Testis (tissue), 2 donors: Measurements from ENCODE around the gene CFAP77.

ENCODE experiments used
- POLR2A ChIP-seq: fragments of 450-650 bp; IDR thresholded peaks from one replicate; pipeline ENCODE4 v1.6.1; 2017; ENCODE audit warnings: antibody characterized with exemption, mild to moderate bottlenecking, moderate library complexity
- TF ChIP-seq, protein P1 (sequence below), 3 experiments: fragments of 450-650 bp in 2 of 3; fragments of 200-600 bp in 1 of 3; sonication (generic) in 1 of 3; IDR thresholded peaks; one replicate each; pipeline ENCODE4 v1.5.1; 2016 to 2019; ENCODE audit warnings: antibody characterized with exemption in 3 of 3, mild to moderate bottlenecking in 2 of 3, moderate library complexity in 1 of 3

GRCh38 chr9:132555528-132555927, 145.5 kb downstream of the CFAP77 start:
- TF ChIP-seq, protein P1, sequence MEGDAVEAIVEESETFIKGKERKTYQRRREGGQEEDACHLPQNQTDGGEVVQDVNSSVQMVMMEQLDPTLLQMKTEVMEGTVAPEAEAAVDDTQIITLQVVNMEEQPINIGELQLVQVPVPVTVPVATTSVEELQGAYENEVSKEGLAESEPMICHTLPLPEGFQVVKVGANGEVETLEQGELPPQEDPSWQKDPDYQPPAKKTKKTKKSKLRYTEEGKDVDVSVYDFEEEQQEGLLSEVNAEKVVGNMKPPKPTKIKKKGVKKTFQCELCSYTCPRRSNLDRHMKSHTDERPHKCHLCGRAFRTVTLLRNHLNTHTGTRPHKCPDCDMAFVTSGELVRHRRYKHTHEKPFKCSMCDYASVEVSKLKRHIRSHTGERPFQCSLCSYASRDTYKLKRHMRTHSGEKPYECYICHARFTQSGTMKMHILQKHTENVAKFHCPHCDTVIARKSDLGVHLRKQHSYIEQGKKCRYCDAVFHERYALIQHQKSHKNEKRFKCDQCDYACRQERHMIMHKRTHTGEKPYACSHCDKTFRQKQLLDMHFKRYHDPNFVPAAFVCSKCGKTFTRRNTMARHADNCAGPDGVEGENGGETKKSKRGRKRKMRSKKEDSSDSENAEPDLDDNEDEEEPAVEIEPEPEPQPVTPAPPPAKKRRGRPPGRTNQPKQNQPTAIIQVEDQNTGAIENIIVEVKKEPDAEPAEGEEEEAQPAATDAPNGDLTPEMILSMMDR (IDR thresholded peaks at IDR 0.05) = no peak
- no peak for TF ChIP-seq POLR2A
